HL-60/S4 treated with phorbol 12-myristate 13-acetate at 8.2 ng/mL for 4 days and 3 days (cell line): ENCODE measurements around the gene BEND3.

Experiments
- in situ Hi-C: fragments of 300-500 bp; cut with MboI; formaldehyde crosslinking; loops from 2 replicates; pipeline ENCODE4 v1.15.0; 2022; ENCODE audit warnings: low sequenced_read_pairs

Gene BEND3

DNA sequence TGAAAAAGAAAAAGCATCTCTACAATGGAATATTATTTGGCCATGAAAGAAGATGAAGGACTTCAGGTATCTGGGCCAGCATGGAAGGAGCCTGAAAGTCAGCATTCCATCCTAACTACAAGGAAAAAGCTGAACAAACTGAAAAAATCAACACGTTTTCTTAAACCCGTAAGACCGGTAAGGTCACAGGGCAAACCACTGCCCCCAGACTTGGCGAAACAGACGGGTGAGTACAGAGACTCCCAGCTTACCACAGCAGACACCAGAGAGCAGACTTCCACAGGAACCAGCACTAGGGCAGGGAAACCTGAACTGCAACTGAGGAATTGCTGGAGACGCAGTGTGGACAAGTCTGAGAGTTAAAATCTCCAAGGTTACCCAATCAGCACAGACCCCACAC lies 31.4 kb downstream of the BEND3 start:
- in situ Hi-C loops = no loop called here

- in situ Hi-C loops = no loop called here
These were observed 32.1 kb downstream of the BEND3 start for GRCh38 chr6:107083047-107083768.

DNA sequence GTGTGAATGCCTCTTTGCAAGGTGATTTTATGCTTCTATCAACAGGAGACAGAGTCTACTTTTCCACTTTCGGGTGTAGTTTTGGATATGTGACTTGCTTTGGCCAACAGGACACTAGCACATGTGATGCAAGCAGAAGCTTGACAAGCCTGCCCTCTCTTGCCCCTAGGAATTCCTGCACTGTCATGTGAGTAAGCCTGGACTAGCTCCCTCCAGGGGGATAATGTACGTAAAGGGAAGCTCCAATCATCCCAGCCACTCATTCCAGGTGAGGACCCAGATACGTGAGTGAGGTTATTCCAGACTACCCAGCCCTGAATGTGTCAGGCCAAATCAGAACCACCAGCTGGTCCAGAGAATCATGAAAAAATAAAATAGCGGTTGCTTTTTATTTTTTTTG lies 33.3 kb downstream of the BEND3 start:
- in situ Hi-C loops = no loop called here

DNA sequence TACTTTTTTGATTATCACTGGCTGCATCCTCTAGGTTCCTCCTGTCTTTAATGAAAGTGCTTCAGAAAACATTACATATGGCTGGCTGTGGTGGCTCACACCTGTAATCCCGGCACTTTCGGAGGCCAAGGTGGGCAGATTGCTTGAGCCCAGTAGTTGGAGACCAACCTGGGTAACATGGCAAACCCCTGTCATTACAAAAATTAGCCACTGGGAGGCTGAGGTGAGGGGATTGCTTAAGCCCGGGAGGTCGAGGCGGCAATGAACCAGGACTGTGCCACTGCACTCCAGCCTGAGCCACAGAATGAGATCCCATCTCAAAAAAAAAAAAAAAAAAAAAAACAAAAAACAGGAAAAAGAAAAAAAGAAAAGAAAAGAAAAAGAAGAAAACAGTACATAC lies 35.3 kb downstream of the BEND3 start:
- in situ Hi-C loops = no loop called here

DNA sequence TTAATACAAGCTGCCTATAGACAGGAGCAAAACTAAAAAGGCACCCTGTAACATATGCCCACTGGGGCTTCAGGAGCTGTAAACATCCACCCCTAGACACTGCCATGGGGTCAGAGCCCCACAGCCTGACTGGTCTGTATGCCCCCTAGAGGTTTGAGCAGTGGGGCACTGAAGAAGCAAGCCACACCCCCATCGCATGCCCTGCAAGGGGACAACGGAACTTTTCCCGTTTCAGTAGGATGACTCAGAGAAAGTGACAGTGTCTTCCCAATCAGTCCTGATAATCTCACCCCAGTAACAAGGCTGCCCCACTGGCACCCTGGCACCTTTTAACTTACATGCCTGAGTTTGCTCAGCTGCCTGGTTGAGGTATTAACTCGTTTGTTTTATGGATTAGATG lies 35.9 kb downstream of the BEND3 start:
- in situ Hi-C loops = no loop called here

DNA sequence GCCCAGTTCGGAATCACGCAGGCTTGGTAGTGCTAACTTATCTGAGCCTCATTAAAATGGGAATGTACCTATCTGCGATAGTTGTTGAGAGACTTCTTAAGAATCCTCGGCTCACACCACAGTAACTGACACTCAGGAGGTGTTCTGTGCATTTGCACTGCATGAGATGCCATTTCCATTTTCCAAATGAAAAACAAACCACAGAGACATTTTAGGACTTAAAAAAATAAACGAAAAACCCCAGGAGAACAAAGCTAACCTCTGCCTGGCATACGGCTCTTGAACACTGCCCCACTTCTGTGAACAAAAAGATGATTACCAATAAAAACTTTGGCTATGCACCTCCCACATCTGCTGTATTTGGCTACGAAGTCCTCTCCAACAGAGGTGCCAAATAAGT lies 37.6 kb downstream of the BEND3 start:
- in situ Hi-C loops = no loop called here

DNA sequence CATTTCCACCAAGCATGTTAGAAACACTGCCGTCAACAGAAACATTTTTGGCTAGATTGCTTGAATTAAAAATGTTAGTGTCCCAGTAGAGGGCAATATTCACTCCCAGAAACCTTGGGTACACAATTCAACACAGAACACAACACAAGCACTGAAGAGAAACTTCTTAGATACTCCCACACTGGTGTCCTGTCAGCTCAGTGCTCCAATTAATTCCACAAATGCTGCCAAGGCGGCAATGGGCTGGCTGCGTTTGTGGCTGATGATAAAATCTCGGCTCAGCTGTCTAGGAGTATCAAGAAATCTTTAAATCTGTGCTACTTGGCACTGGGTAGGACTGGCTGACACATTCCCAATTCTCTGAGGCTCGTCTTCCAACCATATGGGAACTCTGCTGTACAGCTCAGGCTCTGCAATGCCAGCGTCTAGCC lies 39.3 kb downstream of the BEND3 start:
- in situ Hi-C loops = no loop called here

DNA sequence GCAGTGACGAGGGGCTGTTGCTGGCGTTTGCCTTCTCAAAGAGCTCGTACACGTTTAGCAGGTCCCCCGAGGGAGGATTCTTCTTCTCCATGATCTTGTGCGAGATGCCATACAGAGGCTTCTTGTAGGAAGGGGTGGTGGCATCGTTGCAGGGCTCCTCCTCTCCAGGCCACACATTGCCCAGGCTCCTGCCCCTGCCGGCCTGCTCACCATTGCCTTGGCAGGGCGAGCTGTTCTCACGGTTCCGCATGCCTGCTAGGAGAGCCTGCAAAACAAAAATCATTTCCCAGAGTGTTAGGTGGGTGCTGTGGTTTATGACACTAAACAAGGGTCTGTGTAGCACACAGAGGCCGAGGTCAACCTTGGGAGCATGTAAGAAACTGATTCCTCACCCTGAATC lies 44.6 kb downstream of the BEND3 start:
- in situ Hi-C loops = no loop called here

GRCh38 chr6:107069631-107070548 lies 45.4 kb downstream of the BEND3 start:
- in situ Hi-C loops = no loop called here

DNA sequence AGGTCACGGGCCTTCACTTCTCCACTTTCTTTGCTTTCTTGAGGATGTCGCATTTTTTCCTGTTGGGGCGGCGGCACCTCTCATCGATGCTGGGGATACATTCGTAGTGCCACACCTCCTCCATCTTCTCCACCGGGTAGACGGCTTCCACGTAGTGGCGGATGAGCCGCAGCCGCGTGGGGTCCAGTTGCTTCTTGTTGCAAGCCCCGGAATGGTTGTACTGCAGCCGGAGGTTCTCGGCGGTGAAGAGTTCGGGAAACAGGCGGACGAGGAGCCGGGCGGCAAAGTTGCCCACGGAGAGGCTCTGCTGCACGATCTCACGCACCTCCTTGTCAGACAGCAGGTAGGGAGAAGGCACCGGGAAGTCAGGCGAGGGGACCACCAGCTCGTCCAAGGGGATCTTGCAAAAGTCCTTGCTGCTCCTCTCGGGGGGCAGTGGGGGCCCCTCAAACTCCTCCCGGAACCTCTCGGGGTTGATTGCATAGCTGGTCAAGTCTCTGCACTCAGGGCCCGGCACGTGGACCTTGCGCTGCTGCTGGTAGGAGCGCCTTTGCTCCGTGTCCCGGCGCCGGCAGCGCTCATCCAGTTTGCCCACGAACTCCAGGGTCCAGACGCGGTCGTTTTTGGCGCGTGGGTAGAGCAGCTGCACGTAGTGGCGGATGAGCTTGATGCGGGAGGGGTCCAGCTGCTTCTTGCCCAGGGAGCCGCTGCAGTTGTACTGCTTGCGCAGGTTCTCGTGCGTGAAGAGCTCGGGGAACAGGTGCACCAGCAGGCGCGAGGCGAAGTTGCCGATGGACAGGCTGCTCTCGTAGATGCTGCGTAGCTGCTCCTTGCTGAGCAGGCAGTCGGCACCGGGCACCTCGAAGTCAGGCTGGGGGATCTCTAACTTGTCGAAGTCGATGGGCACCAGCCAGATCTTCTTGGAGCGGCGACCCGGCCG lies 46.4 kb downstream of the BEND3 start:
- in situ Hi-C loops = no loop called here

DNA sequence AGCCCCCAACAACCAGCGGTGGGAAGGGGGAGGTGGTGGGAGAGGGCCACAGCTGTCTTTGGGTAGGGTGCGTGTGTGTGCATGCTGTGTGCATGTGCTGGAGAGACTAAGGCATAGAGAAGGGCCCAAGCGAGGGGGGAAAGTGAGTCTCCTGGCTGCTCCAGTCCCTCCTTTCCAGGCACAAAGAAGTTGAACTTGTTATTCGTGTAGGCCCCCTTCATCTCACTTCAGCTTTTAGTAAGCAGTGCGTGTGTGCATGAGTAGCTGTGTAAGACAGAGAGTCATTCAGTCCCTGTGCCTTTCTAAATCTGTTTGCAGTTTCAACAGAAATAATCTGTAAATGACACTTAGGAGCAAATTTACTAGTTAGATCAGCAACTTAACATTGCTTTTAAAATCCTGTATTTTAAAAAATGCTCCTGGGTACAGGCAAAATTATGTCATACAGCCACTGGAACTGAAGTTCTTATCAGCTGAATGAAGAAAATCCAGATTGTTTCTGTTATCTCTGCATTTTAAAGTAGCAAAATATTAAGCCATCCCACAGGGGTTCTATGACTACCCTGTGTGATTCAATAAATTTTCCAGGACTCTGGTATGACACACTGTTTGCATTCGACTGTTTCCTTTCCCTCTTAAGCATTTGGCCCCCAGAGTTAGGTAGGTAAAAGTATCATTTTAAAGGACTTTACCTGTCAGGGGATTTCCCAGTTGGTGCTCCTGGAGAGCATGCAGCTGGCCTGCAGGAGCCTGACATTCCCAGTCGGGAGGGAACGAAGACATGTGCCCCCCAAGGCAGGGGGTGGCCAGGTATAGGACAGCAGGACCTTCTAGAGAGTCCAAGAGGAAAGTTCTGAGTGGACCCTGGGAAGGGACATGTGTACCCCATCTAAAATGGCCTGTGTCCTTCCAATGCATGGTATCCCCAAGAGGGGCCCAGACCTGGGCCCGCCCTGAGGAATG lies 48.3 kb downstream of the BEND3 start:
- in situ Hi-C loops = no loop called here

DNA sequence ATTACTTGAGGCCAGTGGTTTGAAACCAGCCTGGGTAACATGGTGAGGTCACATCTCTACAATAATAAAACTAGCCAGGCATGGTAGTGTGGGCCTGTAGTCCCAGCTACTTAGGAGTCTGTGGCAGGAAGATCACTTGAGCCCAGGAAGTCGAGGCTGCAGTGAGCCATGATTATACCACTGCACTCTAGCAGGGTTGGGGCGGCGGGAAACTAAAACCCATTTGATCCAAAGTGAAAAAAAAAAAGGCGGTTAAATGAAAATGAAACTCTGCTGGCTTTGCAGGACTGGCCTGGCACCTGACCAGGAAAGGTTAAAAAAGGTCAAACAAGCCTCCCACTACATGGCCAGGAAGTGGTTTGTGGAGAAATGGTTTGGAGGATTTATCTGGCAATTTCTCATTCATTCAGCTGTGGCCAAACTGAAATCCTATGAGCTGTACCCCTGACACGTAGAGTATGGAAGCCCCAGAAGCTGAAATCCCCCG lies 50.7 kb downstream of the BEND3 start:
- in situ Hi-C loops = no loop called here

- in situ Hi-C loops = no loop called here
These were observed 52.6 kb downstream of the BEND3 start for GRCh38 chr6:107062691-107063090.

DNA sequence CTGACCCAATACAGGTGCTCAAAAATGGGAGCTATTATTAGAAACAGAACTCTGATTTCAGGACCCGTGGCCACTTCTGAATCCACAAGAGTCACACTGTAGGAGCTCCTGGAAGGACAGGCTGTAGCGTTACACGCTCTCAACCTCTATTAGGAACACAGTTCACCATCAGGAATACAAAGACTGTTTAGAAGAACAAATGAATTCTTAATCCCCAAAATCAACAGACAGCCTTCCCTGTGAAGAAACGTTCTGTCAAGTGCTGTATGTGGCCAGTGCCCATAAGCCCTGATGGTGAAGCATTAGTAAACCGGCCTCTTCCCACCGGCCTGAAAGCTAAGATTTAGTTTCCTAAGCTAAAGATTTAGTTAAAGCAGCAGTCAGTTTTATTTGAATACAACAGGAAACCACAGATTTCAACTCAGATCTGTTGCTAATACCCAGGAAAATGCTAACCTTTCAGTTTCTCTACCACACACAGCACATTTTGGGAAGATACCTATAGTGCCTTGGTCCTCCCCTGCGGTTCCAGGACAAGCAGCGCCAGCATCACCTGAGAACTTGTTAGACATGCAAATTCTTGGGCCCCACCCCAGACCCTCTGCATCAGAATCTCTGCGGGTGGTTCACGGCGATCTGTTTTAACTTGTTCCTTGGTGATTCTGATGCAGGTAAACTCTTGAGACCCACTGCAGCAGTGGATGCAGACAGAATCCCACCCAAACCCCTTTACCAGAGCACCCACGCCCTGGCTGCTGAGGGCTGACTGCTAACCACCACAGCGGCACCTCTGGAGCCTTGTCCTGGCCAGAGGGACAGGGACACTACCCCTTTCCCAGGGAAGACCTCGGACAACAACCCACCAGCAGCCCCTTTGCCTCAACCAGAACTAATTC lies 53.9 kb downstream of the BEND3 start:
- in situ Hi-C loops = no loop called here

DNA sequence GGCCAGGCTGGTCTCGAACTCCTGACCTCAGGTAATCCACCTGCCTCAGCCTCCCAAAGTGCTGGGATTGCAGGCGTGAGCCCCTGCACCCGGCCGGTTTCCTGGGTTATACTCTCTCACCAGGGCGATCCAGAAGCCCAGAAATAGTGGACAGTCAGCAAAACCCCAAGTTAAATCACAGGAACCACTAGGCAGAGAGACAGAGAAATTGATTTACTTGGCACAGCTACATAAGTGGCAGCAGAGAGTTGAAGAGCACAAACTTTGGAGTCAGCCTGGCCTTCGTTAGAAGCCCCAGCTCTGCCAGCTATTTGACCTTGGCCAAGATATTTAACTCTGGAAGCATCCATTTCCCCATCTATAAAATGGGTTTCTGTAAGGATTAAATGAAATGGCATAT lies 54.6 kb downstream of the BEND3 start:
- in situ Hi-C loops = no loop called here

GRCh38 chr6:107059606-107060005 lies 55.7 kb downstream of the BEND3 start:
- in situ Hi-C loops = no loop called here

DNA sequence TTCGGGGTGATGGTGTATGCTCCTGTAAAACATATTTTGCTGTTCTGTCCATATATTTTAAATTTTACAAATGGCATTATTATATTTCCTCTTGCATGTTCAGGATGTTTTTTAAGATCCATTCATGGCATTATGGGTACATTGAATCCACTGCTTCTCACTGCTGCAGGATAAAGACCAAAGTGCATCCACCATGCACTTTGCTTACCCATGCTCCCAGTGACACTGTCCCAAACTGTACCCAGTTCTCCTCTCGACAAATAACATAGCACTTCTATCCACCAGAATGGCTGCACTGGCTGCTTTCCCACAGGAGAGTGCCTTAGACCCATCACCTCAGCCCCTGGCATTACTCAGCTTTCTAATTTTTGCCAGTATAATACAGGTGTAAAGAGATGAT lies 57.6 kb downstream of the BEND3 start:
- in situ Hi-C loops = no loop called here

DNA sequence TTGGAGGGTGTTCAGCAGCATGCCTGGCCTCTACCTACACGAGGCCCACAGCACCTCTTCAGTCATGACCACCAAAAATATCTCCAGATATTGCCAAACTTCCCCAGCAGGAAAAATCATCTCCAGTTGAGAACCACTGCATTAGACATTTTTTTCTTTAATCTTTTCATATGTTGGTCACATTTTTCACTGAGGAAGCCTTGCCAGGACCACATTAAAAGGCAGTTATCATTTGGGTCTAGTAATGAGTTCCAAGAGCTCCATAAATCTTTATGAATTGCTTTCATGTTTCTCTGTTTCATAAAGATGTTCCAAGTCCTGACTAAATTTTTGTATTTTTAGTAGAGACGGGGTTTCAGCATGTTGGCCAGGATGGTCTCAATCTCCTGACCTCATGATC lies 58.5 kb downstream of the BEND3 start:
- in situ Hi-C loops = no loop called here

DNA sequence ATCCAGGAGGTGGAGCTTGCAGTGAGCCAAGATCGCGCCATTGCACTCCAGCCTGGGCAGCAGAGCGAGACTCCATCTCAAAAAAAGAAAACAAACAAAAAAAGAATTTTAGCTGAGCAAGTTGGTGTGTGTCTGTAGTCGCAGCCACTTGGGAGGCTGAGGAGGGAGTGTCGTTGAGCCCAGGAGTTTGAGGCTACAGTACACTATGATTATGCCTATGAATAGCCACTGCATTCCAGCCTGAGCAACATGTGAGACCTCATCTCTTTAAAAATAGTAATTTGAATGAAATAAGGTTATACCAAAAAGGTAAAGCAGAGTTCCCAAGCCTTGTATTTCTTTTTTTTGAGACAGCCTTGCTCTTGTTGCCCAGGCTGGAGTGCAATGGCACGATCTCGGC lies 67.5 kb downstream of the BEND3 start:
- in situ Hi-C loops = no loop called here
